ENCODE results near the gene PRPF38B. TPM values are rescaled to one million over a fixed set of nuclear protein-coding genes. Genes with fewer than 3 reads are reported as not detected.
"Not testable (repeated sequence)": the region's sequence is repeated elsewhere in the genome, so short reads cannot be mapped to it uniquely, and the experiment has no call there.

The PRPF38B gene
- total RNA-seq, 3 donors from 2014 or later = 26.9 to 40.8 (median 32.8) TPM

DNA sequence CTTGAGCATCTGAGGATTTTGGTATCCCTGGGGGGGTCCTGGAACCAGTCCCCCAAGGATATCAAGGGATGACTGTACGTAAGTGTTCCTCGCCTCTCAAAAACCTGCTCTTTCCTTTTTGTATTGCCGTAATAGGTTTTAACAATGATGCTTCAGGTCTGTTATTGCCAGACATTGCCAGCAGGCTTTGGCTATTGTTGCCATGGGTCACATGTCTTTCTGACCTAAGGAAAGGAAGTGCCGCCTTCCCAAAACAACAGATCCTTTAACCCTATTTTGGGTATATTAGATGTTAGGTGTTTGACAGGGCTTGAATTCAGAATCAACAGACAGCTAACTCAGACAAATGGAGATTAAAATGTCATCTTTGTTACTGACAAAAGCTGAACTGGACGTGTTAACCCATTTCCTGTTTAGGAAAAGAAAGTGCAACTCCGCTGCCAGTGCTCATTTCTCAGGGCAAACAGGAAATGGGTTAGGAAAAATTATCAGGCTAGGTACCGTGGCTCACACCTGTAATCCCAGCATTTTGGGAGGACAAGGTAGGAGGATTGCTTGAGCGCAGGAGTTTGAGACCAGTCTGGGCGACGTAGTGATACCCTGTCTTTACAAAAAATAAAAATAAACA is 12.4 kb upstream of the PRPF38B start:
- Histone ChIP-seq H3K27ac (no peak overlapping the region), H3K36me3 (no peaks in the 10 kb centered on the region), H3K4me3 (peak overlapping the region in 2 of 3 donors; percentile 8 to 23), H3K27me3 (no peaks in the 10 kb centered on the region), H3K4me1 (no peaks in the 10 kb centered on the region), H3K9me3 (no peaks in the 10 kb centered on the region)
- no peak for DNase-seq (ENCODE audit: low spot score in 2 of 2)
- TF ChIP-seq CTCF (IDR thresholded peaks at IDR 0.05) (no peak), POLR2A (IDR thresholded peaks at IDR 0.05) (no peak), POLR2AphosphoS5 (IDR thresholded peaks at IDR 0.05) (no peak)
- intact Hi-C loops (cut with DNase I; ENCODE audit: low total_unique reads) = no loop called here

GRCh38 chr1:108681701-108682100 is 10.4 kb upstream of the PRPF38B start:
- H3K4me3 ChIP-seq; H3K9me3 ChIP-seq; intact Hi-C loops (cut with DNase I; ENCODE audit: low total_unique reads); H3K36me3 ChIP-seq; DNase-seq (ENCODE audit: low spot score in 2 of 2); H3K27me3 ChIP-seq; H3K4me1 ChIP-seq; H3K27ac ChIP-seq: not testable (repeated sequence)

GRCh38 chr1:108685529-108685928 is 6.6 kb upstream of the PRPF38B start:
- H3K4me1 ChIP-seq = no peaks in the 10 kb centered on the region
- no peaks in the 10 kb centered on the region for H3K36me3 ChIP-seq
- H3K27ac ChIP-seq = no peak overlapping the region
- H3K9me3 ChIP-seq = no peaks in the 10 kb centered on the region
- intact Hi-C loops (cut with DNase I; ENCODE audit: low total_unique reads) = no loop called here
- H3K27me3 ChIP-seq = no peaks in the 10 kb centered on the region
- H3K4me3 ChIP-seq = no peak overlapping the region
- TF ChIP-seq POLR2AphosphoS5 (IDR thresholded peaks at IDR 0.05) = no peak
- TF ChIP-seq CTCF (IDR thresholded peaks at IDR 0.05) = no peak
- TF ChIP-seq POLR2A (IDR thresholded peaks at IDR 0.05) = no peak
- no peak for DNase-seq (ENCODE audit: low spot score in 2 of 2)

- Histone ChIP-seq H3K36me3 (no peaks in the 10 kb centered on the region), H3K9me3 (no peaks in the 10 kb centered on the region), H3K27me3 (no peaks in the 10 kb centered on the region), H3K4me1 (peaks cover 0 to 6% of the 10 kb centered on the region in 2 donors), H3K27ac (no peak overlapping the region), H3K4me3 (no peak overlapping the region)
- intact Hi-C loops (cut with DNase I; ENCODE audit: low total_unique reads) = no loop called here
- TF ChIP-seq CTCF (IDR thresholded peaks at IDR 0.05) = no peak
- no peak for TF ChIP-seq POLR2A (IDR thresholded peaks at IDR 0.05)
- TF ChIP-seq POLR2AphosphoS5 (IDR thresholded peaks at IDR 0.05) = no peak
- DNase-seq (ENCODE audit: low spot score in 2 of 2) = no peak
Observed at GRCh38 chr1:108686614-108687313, 5.3 kb upstream of the PRPF38B start.

- peak overlapping the region; percentile 75 to 95 (median 92) for H3K4me3 ChIP-seq
- H3K27ac ChIP-seq = peak overlapping the region; percentile 91 to 98
- intact Hi-C loops (cut with DNase I; ENCODE audit: low total_unique reads) = no loop called here
- no peaks in the 10 kb centered on the region for H3K27me3 ChIP-seq
- peaks cover 0 to 6% of the 10 kb centered on the region in 2 donors for H3K4me1 ChIP-seq
- no peak for TF ChIP-seq POLR2A (IDR thresholded peaks at IDR 0.05)
- no peak for TF ChIP-seq POLR2AphosphoS5 (IDR thresholded peaks at IDR 0.05)
- DNase-seq (ENCODE audit: low spot score in 2 of 2) = no peak
- no peaks in the 10 kb centered on the region for H3K9me3 ChIP-seq
- H3K36me3 ChIP-seq = no peaks in the 10 kb centered on the region
Observed at GRCh38 chr1:108691128-108691941, 775 bp upstream of the PRPF38B start.
